Mesenchymal stem cell (in vitro differentiated cells and primary cell): ENCODE data around the gene LMNA. TPM values are rescaled to one million over a fixed set of nuclear protein-coding genes. Genes with fewer than 3 reads are reported as not detected.

Experiments used
- DNase-seq: peaks from one replicate; pipeline ENCODE4 v3.0.0-alpha.2; 2013
- H2AFZ ChIP-seq: one replicate; pipeline ENCODE4 v1.6.1; 2013; ENCODE audit warnings: low read depth, mild to moderate bottlenecking, control low read depth, inconsistent platforms, low read length, moderate library complexity
- H2AK5ac ChIP-seq: 2 replicates; pipeline ENCODE4 v1.6.1; 2013; ENCODE audit warnings: low read length, moderate library complexity, mild to moderate bottlenecking, inconsistent platforms; ENCODE audit not compliant: severe bottlenecking
- H2BK120ac ChIP-seq: one replicate; pipeline ENCODE4 v1.6.1; 2013; ENCODE audit warnings: low read depth, mild to moderate bottlenecking, inconsistent platforms, low read length, moderate library complexity
- H2BK12ac ChIP-seq, 2 experiments: one replicate each; pipeline ENCODE4 v1.6.1; 2013; ENCODE audit warnings: inconsistent platforms in 2 of 2, low read length in 2 of 2, mild to moderate bottlenecking in 2 of 2, moderate library complexity in 2 of 2, control low read depth in 1 of 2
- H2BK15ac ChIP-seq: one replicate; pipeline ENCODE4 v1.6.1; 2013; ENCODE audit warnings: mild to moderate bottlenecking, low read depth, inconsistent platforms; ENCODE audit not compliant: poor library complexity, severe bottlenecking
- H2BK5ac ChIP-seq: 2 replicates; pipeline ENCODE4 v1.6.1; 2013; ENCODE audit warnings: low read depth, mild to moderate bottlenecking, low read length, control low read depth, inconsistent platforms; ENCODE audit not compliant: poor library complexity, severe bottlenecking
- H3K14ac ChIP-seq, 2 experiments: one replicate each; pipeline ENCODE4 v1.6.1; 2013; ENCODE audit warnings: inconsistent platforms in 2 of 2, low read length in 2 of 2, control low read depth in 1 of 2, mild to moderate bottlenecking in 1 of 2, moderate library complexity in 1 of 2
- H3K18ac ChIP-seq, 2 experiments: one replicate each; pipeline ENCODE4 v1.6.1; 2013; ENCODE audit warnings: inconsistent platforms in 2 of 2, low read length in 2 of 2, control low read depth in 1 of 2, low read depth in 1 of 2, mild to moderate bottlenecking in 1 of 2
- H3K23ac ChIP-seq, 2 experiments: one replicate each; pipeline ENCODE4 v1.6.1; 2013; ENCODE audit warnings: inconsistent platforms in 2 of 2, low read length in 2 of 2, mild to moderate bottlenecking in 2 of 2, moderate library complexity in 2 of 2, control low read depth in 1 of 2
- H3K27ac ChIP-seq: 2 replicates; pipeline ENCODE4 v1.5.1; 2013; ENCODE audit warnings: mild to moderate bottlenecking, moderate library complexity, low read length, control low read depth, inconsistent platforms; ENCODE audit not compliant: poor library complexity, severe bottlenecking
- H3K27me3 ChIP-seq, 2 experiments: 2 replicates each; pipeline versions ENCODE4 v1.6.1 to v1.7.0; 2013; ENCODE audit warnings: low read length in 2 of 2, mild to moderate bottlenecking in 2 of 2, moderate library complexity in 2 of 2, control low read depth in 1 of 2, inconsistent platforms in 1 of 2; ENCODE audit not compliant: control insufficient read depth in 1 of 2, insufficient read depth in 1 of 2
- H3K36me3 ChIP-seq, 2 experiments: 2 replicates each; pipeline versions ENCODE4 v1.6.1 to v1.7.0; 2013; ENCODE audit warnings: low read length in 2 of 2, control low read depth in 1 of 2, inconsistent platforms in 1 of 2, low read depth in 1 of 2, mild to moderate bottlenecking in 1 of 2; ENCODE audit not compliant: insufficient read depth in 2 of 2, control insufficient read depth in 1 of 2
- H3K4ac ChIP-seq, 2 experiments: one replicate each; pipeline ENCODE4 v1.6.1; 2013; ENCODE audit warnings: inconsistent platforms in 2 of 2, low read length in 2 of 2, mild to moderate bottlenecking in 2 of 2, moderate library complexity in 2 of 2, control low read depth in 1 of 2, low read depth in 1 of 2
- H3K4me1 ChIP-seq: 2 replicates; pipeline ENCODE4 v1.6.1; 2013; ENCODE audit warnings: low read depth, low read length, control low read depth; ENCODE audit not compliant: control insufficient read depth, insufficient read depth
- H3K4me2 ChIP-seq: 2 replicates; pipeline ENCODE4 v1.6.1; 2013; ENCODE audit warnings: low read length, mild to moderate bottlenecking, inconsistent platforms; ENCODE audit not compliant: poor library complexity, severe bottlenecking
- H3K4me3 ChIP-seq, 2 experiments: 2 replicates each; pipeline versions ENCODE4 v1.5.1 to v1.7.0; 2013; ENCODE audit warnings: low read length in 2 of 2, mild to moderate bottlenecking in 2 of 2, control low read depth in 1 of 2, low read depth in 1 of 2; ENCODE audit not compliant: insufficient read depth in 1 of 2
- H3K79me1 ChIP-seq: replicated peaks from 2 replicates; pipeline ENCODE4 v1.6.1; 2013; ENCODE audit warnings: mild to moderate bottlenecking, control low read depth, low read length, inconsistent platforms; ENCODE audit not compliant: poor library complexity, severe bottlenecking
- H3K9ac ChIP-seq: 2 replicates; pipeline ENCODE4 v1.7.0; 2013; ENCODE audit warnings: mild to moderate bottlenecking, low read length, moderate library complexity
- H3K9me3 ChIP-seq: 2 replicates; pipeline ENCODE4 v1.7.0; 2013; ENCODE audit warnings: mild to moderate bottlenecking, low read length; ENCODE audit not compliant: control insufficient read depth
- H4K8ac ChIP-seq: one replicate; pipeline ENCODE4 v1.6.1; 2013; ENCODE audit warnings: inconsistent platforms, mild to moderate bottlenecking, low read length, moderate library complexity
- H4K91ac ChIP-seq: one replicate; pipeline ENCODE4 v1.6.1; 2013; ENCODE audit warnings: mild to moderate bottlenecking, low read length, inconsistent platforms
- WGBS: methylation state at CpG from one replicate; pipeline ENCODE4 v1.1.7; 2013; ENCODE audit warnings: mixed read lengths; 5-methylcytosine and 5-hydroxymethylcytosine counted together
- polyA plus RNA-seq, 2 experiments: library from polyadenylated mRNA; stranded (reverse); fragments of 200-250 nt; gene quantifications; one replicate each; pipeline ENCODE4 v1.2.3, GENCODE V29; 2013

The LMNA gene
- polyA plus RNA-seq (2013, experiment 1 of 2), result 732 TPM
- polyA plus RNA-seq (2013, experiment 2 of 2), result 747 TPM

DNA sequence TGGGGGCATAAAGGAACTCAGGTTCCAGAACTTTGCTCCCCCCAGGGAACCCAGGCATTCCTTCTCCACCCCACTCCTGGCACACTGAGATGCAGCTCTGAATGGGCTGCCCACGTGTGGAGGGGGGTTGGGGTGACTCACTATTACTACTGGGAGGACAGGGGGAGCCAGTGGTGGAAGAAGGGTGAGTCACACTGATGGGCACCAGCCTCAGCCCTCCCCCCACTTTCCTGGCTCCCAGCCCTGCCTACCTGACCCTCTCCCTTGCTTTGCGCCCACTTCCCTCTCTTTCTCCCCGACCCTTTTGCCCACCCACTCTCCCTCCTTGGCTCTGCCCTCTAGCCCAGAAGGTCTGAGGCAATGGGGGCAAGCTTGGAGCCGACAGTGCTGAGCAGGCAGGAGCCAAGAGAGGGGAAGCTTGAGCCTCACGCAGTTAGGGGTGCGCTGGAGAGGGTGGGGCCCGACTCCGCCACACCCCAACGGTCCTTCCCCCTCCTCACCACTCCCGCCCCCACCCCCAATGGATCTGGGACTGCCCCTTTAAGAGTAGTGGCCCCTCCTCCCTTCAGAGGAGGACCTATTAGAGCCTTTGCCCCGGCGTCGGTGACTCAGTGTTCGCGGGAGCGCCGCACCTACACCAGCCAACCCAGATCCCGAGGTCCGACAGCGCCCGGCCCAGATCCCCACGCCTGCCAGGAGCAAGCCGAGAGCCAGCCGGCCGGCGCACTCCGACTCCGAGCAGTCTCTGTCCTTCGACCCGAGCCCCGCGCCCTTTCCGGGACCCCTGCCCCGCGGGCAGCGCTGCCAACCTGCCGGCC lies at the start of gene LMNA:
LMNA (plus strand) TSS at position 611 of the 818 bp plus-strand sequence. CDS start 208 bp downstream, outside the sequence.
- H3K14ac ChIP-seq, result peak within 1 kb of the TSS in 1 of 2 experiments; percentile 99
- peaks cover 32% of the 10 kb centered on the region for H3K4me1 ChIP-seq
- peak within 1 kb of the TSS; percentile 20 for H2BK5ac ChIP-seq
- peak within 1 kb of the TSS; percentile 75 for H3K4me2 ChIP-seq
- peak within 1 kb of the TSS; percentile 67 for H2BK120ac ChIP-seq
- 1% methylated on average over 35 of the region's 37 CpGs for WGBS
- peak; percentile 97 for DNase-seq
- peak within 1 kb of the TSS in 1 of 2 experiments; percentile 100 for H3K23ac ChIP-seq
- H3K9me3 ChIP-seq, result no peaks in the 10 kb centered on the region
- H3K27me3 ChIP-seq, result no peaks in the 10 kb centered on the region
- peak within 1 kb of the TSS; percentile 74 for H3K27ac ChIP-seq
- H3K79me1 ChIP-seq, result peaks cover 7% of the 10 kb centered on the region
- peak within 1 kb of the TSS; percentile 88 to 99 for H3K18ac ChIP-seq
- peak within 1 kb of the TSS; percentile 11 for H2AFZ ChIP-seq
- H3K9ac ChIP-seq, result peak within 1 kb of the TSS; percentile 99
- peak within 1 kb of the TSS; percentile 88 to 89 for H3K4me3 ChIP-seq
- H4K91ac ChIP-seq, result peak within 1 kb of the TSS; percentile 91
- H3K36me3 ChIP-seq, result peaks cover 0 to 21% of the 10 kb centered on the region in 2 experiments
- H2BK15ac ChIP-seq, result peak within 1 kb of the TSS; percentile 73
- H3K4ac ChIP-seq, result peak within 1 kb of the TSS; percentile 93 to 98
- H2BK12ac ChIP-seq, result peak within 1 kb of the TSS; percentile 69 to 95
- H4K8ac ChIP-seq, result peak within 1 kb of the TSS; percentile 72
- peak within 1 kb of the TSS; percentile 56 for H2AK5ac ChIP-seq

- 89% methylated on average over 3 of the region's 3 CpGs for WGBS
- no peak for DNase-seq
Observed at GRCh38 chr1:156065212-156065611, 49.3 kb upstream of the LMNA start.

GRCh38 chr1:156065871-156066270 lies 48.6 kb upstream of the LMNA start:
- no peak overlapping the region for H2BK12ac ChIP-seq
- no peak overlapping the region for H2AK5ac ChIP-seq
- H2BK120ac ChIP-seq, result no peak overlapping the region
- H3K27ac ChIP-seq, result no peak overlapping the region
- H3K27me3 ChIP-seq, result peaks cover 0 to 2% of the 10 kb centered on the region in 2 experiments
- no peak overlapping the region for H4K91ac ChIP-seq
- no peak overlapping the region for H3K14ac ChIP-seq
- no peak for DNase-seq
- no peak overlapping the region for H2BK15ac ChIP-seq
- H2BK5ac ChIP-seq, result no peak overlapping the region
- no peak overlapping the region for H3K9ac ChIP-seq
- H3K4me2 ChIP-seq, result no peak overlapping the region
- peaks cover 1% of the 10 kb centered on the region for H3K79me1 ChIP-seq
- 96% methylated on average over 15 of the region's 16 CpGs for WGBS
- H3K23ac ChIP-seq, result no peak overlapping the region
- no peak overlapping the region for H4K8ac ChIP-seq
- no peak overlapping the region for H3K4me3 ChIP-seq
- peaks cover 0 to 3% of the 10 kb centered on the region in 2 experiments for H3K36me3 ChIP-seq
- H3K18ac ChIP-seq, result no peak overlapping the region
- H3K4me1 ChIP-seq, result peaks cover 13% of the 10 kb centered on the region
- no peak overlapping the region for H3K4ac ChIP-seq
- H3K9me3 ChIP-seq, result no peaks in the 10 kb centered on the region
- no peak overlapping the region for H2AFZ ChIP-seq

More at GRCh38 chr1:156065212-156065611, 49.3 kb upstream of the LMNA start:
- H3K27me3 ChIP-seq, result no peaks in the 10 kb centered on the region
- H4K91ac ChIP-seq, result no peak overlapping the region
- H4K8ac ChIP-seq, result no peak overlapping the region
- H3K36me3 ChIP-seq, result peaks cover 0 to 3% of the 10 kb centered on the region in 2 experiments
- no peak overlapping the region for H3K14ac ChIP-seq
- H3K18ac ChIP-seq, result no peak overlapping the region
- H2BK5ac ChIP-seq, result no peak overlapping the region
- H3K9me3 ChIP-seq, result no peaks in the 10 kb centered on the region
- H3K9ac ChIP-seq, result no peak overlapping the region
- H3K27ac ChIP-seq, result no peak overlapping the region
- H2BK15ac ChIP-seq, result no peak overlapping the region
- H3K4me3 ChIP-seq, result no peak overlapping the region
- H3K79me1 ChIP-seq, result peaks cover 1% of the 10 kb centered on the region
- H3K4me1 ChIP-seq, result peaks cover 12% of the 10 kb centered on the region
- no peak overlapping the region for H2AK5ac ChIP-seq
- H3K4ac ChIP-seq, result no peak overlapping the region
- H2BK120ac ChIP-seq, result no peak overlapping the region
- no peak overlapping the region for H2BK12ac ChIP-seq
- no peak overlapping the region for H3K23ac ChIP-seq
- H2AFZ ChIP-seq, result no peak overlapping the region
- H3K4me2 ChIP-seq, result no peak overlapping the region

DNA sequence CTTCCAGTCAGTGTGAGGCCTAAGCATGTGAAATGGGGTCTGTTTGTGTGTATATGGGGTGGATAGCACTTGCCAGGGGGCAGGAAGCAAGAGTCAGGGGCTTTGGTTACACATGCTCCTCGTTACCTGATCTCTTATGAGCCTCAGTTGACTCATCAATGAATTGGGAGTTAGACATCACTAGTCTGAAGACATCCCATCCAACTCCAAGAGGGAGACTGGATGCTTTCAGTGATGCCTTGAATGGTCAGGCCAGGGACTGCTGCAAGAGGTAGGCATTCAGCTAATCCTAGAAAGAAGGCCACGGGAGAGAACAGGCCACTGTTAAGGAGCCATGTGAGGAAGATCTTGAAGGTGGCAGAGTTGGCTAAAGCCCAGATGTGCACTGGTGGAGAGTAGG lies 47.2 kb upstream of the LMNA start:
- H3K9ac ChIP-seq, result peak overlapping the region; percentile 26
- H2AK5ac ChIP-seq, result no peak overlapping the region
- peaks cover 0 to 10% of the 10 kb centered on the region in 2 experiments for H3K27me3 ChIP-seq
- no peak overlapping the region for H2BK5ac ChIP-seq
- H2BK15ac ChIP-seq, result no peak overlapping the region
- H3K23ac ChIP-seq, result no peak overlapping the region
- peaks cover 9% of the 10 kb centered on the region for H3K4me1 ChIP-seq
- no peak for DNase-seq
- peaks cover 0 to 10% of the 10 kb centered on the region in 2 experiments for H3K36me3 ChIP-seq
- 71% methylated on average over 2 of the region's 2 CpGs for WGBS
- H3K18ac ChIP-seq, result no peak overlapping the region
- H2AFZ ChIP-seq, result no peak overlapping the region
- no peak overlapping the region for H2BK12ac ChIP-seq
- H3K9me3 ChIP-seq, result no peaks in the 10 kb centered on the region
- H2BK120ac ChIP-seq, result no peak overlapping the region
- no peak overlapping the region for H3K4me3 ChIP-seq
- no peak overlapping the region for H3K4me2 ChIP-seq
- H3K14ac ChIP-seq, result no peak overlapping the region
- H3K4ac ChIP-seq, result no peak overlapping the region
- no peak overlapping the region for H4K91ac ChIP-seq
- no peak overlapping the region for H4K8ac ChIP-seq
- no peak overlapping the region for H3K27ac ChIP-seq
- H3K79me1 ChIP-seq, result peaks cover 1% of the 10 kb centered on the region
